H9 (cell line): ENCODE measurements around the gene TMEM132D. TPM values are rescaled to one million over a fixed set of nuclear protein-coding genes. Genes with fewer than 3 reads are reported as not detected.

Experiments
- DNase-seq: peaks from one replicate; pipeline ENCODE4 v3.0.0-alpha.2; 2017
- H2AFZ ChIP-seq: one replicate; pipeline ENCODE4 v1.6.1; 2013; ENCODE audit warnings: mild to moderate bottlenecking, low read length, control low read depth, moderate library complexity
- H2AK5ac ChIP-seq: 2 replicates; pipeline ENCODE4 v1.6.1; 2013; ENCODE audit warnings: low read length, control low read depth, mixed read lengths; ENCODE audit not compliant: insufficient read length
- H2BK120ac ChIP-seq: one replicate; pipeline ENCODE4 v1.6.1; 2013; ENCODE audit warnings: low read depth, mild to moderate bottlenecking, low read length, control low read depth, inconsistent platforms; ENCODE audit not compliant: poor library complexity, severe bottlenecking
- H2BK12ac ChIP-seq: 2 replicates; pipeline ENCODE4 v1.6.1; 2013; ENCODE audit warnings: low read length, control low read depth, mixed read lengths, low read depth; ENCODE audit not compliant: insufficient read length
- H2BK15ac ChIP-seq: 2 replicates; pipeline ENCODE4 v1.6.1; 2013; ENCODE audit warnings: low read depth, low read length, control low read depth
- H2BK20ac ChIP-seq: one replicate; pipeline ENCODE4 v1.6.1; 2013; ENCODE audit warnings: low read depth, mild to moderate bottlenecking, low read length, control low read depth, inconsistent platforms; ENCODE audit not compliant: poor library complexity, severe bottlenecking
- H2BK5ac ChIP-seq: 2 replicates; pipeline ENCODE4 v1.6.1; 2013; ENCODE audit warnings: low read length, control low read depth, mixed read lengths; ENCODE audit not compliant: insufficient read length
- H3K14ac ChIP-seq: 2 replicates; pipeline ENCODE4 v1.6.1; 2013; ENCODE audit warnings: low read length, control low read depth; ENCODE audit not compliant: insufficient read depth
- H3K18ac ChIP-seq: 2 replicates; pipeline ENCODE4 v1.6.1; 2013; ENCODE audit warnings: low read depth, mild to moderate bottlenecking, mixed read lengths, low read length, control low read depth; ENCODE audit not compliant: insufficient read length
- H3K23ac ChIP-seq: 2 replicates; pipeline ENCODE4 v1.6.1; 2013; ENCODE audit warnings: low read length, control low read depth, mixed read lengths, low read depth; ENCODE audit not compliant: insufficient read length
- H3K23me2 ChIP-seq: 2 replicates; pipeline ENCODE4 v1.6.1; 2013; ENCODE audit warnings: low read depth, mild to moderate bottlenecking, mixed read lengths, low read length, control low read depth; ENCODE audit not compliant: insufficient read length, poor library complexity, severe bottlenecking
- H3K27ac ChIP-seq: 2 replicates; pipeline ENCODE4 v1.5.1; 2013; ENCODE audit warnings: low read length, control low read depth, mixed read lengths, low read depth; ENCODE audit not compliant: insufficient read length
- H3K27me3 ChIP-seq: 2 replicates; pipeline ENCODE4 v1.6.1; 2013; ENCODE audit warnings: low read length, control low read depth, inconsistent platforms; ENCODE audit not compliant: insufficient read depth
- H3K4ac ChIP-seq: 2 replicates; pipeline ENCODE4 v1.6.1; 2013; ENCODE audit warnings: low read depth, mild to moderate bottlenecking, control low read depth, inconsistent platforms, low read length, moderate library complexity
- H3K4me1 ChIP-seq: 2 replicates; pipeline ENCODE4 v1.6.1; 2013; ENCODE audit warnings: low read length, control low read depth, inconsistent platforms; ENCODE audit not compliant: insufficient read depth
- H3K4me2 ChIP-seq: 2 replicates; pipeline ENCODE4 v1.6.1; 2013; ENCODE audit warnings: low read length, control low read depth, mixed read lengths; ENCODE audit not compliant: insufficient read length, insufficient read depth
- H3K56ac ChIP-seq: 2 replicates; pipeline ENCODE4 v1.6.1; 2013; ENCODE audit warnings: low read depth, mild to moderate bottlenecking, mixed read lengths, low read length, control low read depth; ENCODE audit not compliant: insufficient read length
- H3K79me1 ChIP-seq: 2 replicates; pipeline ENCODE4 v1.6.1; 2013; ENCODE audit warnings: low read depth, mild to moderate bottlenecking, moderate library complexity, low read length, control low read depth, inconsistent platforms; ENCODE audit not compliant: insufficient read depth, poor library complexity, severe bottlenecking
- H3K79me2 ChIP-seq: 2 replicates; pipeline ENCODE4 v1.6.1; 2013; ENCODE audit warnings: low read length, control low read depth, inconsistent platforms; ENCODE audit not compliant: insufficient read depth
- H3K9ac ChIP-seq: 2 replicates; pipeline ENCODE4 v1.6.1; 2013; ENCODE audit warnings: low read length, control low read depth, mixed read lengths; ENCODE audit not compliant: insufficient read length; ENCODE audit errors: extremely low read depth
- H3K9me3 ChIP-seq: one replicate; pipeline ENCODE4 v1.6.1; 2013; ENCODE audit warnings: low read depth, low read length, inconsistent platforms; ENCODE audit not compliant: control insufficient read depth
- H3T11ph ChIP-seq: one replicate; pipeline ENCODE4 v1.6.1; 2013; ENCODE audit warnings: mild to moderate bottlenecking, low read length, control low read depth, inconsistent platforms
- H4K20me1 ChIP-seq: one replicate; pipeline ENCODE4 v1.6.1; 2013; ENCODE audit not compliant: control insufficient read depth, insufficient read length, insufficient read depth
- H4K5ac ChIP-seq: 2 replicates; pipeline ENCODE4 v1.6.1; 2013; ENCODE audit warnings: low read depth, mild to moderate bottlenecking, mixed read lengths, low read length, control low read depth; ENCODE audit not compliant: insufficient read length
- H4K8ac ChIP-seq: replicated peaks from 2 replicates; pipeline ENCODE4 v1.6.1; 2013; ENCODE audit warnings: low read length, control low read depth, mixed read lengths, low read depth; ENCODE audit not compliant: insufficient read length
- H4K91ac ChIP-seq: 2 replicates; pipeline ENCODE4 v1.6.1; 2013; ENCODE audit warnings: low read depth, mild to moderate bottlenecking, moderate library complexity, mixed read lengths, low read length, control low read depth; ENCODE audit not compliant: insufficient read length
- H3K27ac Mint-ChIP-seq, 3 experiments: 2 replicates in 2 of 3; 3 replicates in 1 of 3; pipeline ENCODE4 v1.8.0; 2020 to 2021; ENCODE audit warnings: mixed read lengths in 3 of 3, mild to moderate bottlenecking in 1 of 3, moderate library complexity in 1 of 3
- H3K27me3 Mint-ChIP-seq: 2 replicates; pipeline ENCODE4 v1.8.0; 2021; ENCODE audit warnings: low read depth, mild to moderate bottlenecking, moderate library complexity, mixed read lengths
- H3K36me3 Mint-ChIP-seq, 3 experiments: 2 replicates in 2 of 3; 3 replicates in 1 of 3; pipeline ENCODE4 v1.8.0; 2020 to 2021; ENCODE audit warnings: low read depth in 3 of 3, mixed read lengths in 3 of 3; ENCODE audit not compliant: insufficient read depth in 1 of 3
- H3K4me1 Mint-ChIP-seq, 2 experiments: 2 replicates each; pipeline ENCODE4 v1.8.0; 2020; ENCODE audit warnings: mixed read lengths in 2 of 2
- H3K4me3 Mint-ChIP-seq, 2 experiments: 2 replicates in 1 of 2; 3 replicates in 1 of 2; pipeline ENCODE4 v1.8.0; 2020 to 2021; ENCODE audit warnings: mild to moderate bottlenecking in 2 of 2, mixed read lengths in 2 of 2, moderate library complexity in 1 of 2
- H3K9me3 Mint-ChIP-seq, 2 experiments: 2 replicates in 1 of 2; 3 replicates in 1 of 2; pipeline ENCODE4 v1.8.0; 2020; ENCODE audit warnings: mild to moderate bottlenecking in 2 of 2, mixed read lengths in 2 of 2, moderate library complexity in 1 of 2
- WGBS: extraction: QIAGEN DNeasy Blood & Tissue Kit; methylation state at CpG from one replicate; pipeline ENCODE4 v1.1.7; 2013; ENCODE audit warnings: missing lambda C conversion rate, low lambda C conversion rate, mixed read lengths; ENCODE audit not compliant: insufficient read length; ENCODE audit errors: extremely low coverage; 5-methylcytosine and 5-hydroxymethylcytosine counted together
- total RNA-seq: library from RNA; stranded (reverse); gene quantifications from 2 replicates; pipeline ENCODE4 v1.2.1, GENCODE V29; 2021
- TF ChIP-seq, protein P1 (sequence below): fragments of 200-600 bp; sonication (generic); conservative IDR thresholded peaks from 3 replicates; pipeline ENCODE4 v1.8.0; 2021; ENCODE audit warnings: antibody characterized with exemption, mild to moderate bottlenecking

TMEM132D gene
- total RNA-seq, 1 experiment from 2014 or later = 6.1 TPM

GRCh38 chr12:129614221-129614885, 289.5 kb downstream of the TMEM132D start:
- H2BK5ac ChIP-seq = no peak overlapping the region
- no peak overlapping the region for H3K4me2 ChIP-seq
- no peak overlapping the region for H2AFZ ChIP-seq
- TF ChIP-seq, protein P1, sequence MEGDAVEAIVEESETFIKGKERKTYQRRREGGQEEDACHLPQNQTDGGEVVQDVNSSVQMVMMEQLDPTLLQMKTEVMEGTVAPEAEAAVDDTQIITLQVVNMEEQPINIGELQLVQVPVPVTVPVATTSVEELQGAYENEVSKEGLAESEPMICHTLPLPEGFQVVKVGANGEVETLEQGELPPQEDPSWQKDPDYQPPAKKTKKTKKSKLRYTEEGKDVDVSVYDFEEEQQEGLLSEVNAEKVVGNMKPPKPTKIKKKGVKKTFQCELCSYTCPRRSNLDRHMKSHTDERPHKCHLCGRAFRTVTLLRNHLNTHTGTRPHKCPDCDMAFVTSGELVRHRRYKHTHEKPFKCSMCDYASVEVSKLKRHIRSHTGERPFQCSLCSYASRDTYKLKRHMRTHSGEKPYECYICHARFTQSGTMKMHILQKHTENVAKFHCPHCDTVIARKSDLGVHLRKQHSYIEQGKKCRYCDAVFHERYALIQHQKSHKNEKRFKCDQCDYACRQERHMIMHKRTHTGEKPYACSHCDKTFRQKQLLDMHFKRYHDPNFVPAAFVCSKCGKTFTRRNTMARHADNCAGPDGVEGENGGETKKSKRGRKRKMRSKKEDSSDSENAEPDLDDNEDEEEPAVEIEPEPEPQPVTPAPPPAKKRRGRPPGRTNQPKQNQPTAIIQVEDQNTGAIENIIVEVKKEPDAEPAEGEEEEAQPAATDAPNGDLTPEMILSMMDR = no peak
- no peak overlapping the region for H3K4me3 Mint-ChIP-seq
- no peak overlapping the region for H2BK120ac ChIP-seq
- no peak overlapping the region for H3K27ac ChIP-seq
- H4K91ac ChIP-seq = no peak overlapping the region
- no peak overlapping the region for H2BK15ac ChIP-seq
- no peak overlapping the region for H3K18ac ChIP-seq
- peaks cover 4 to 8% of the 10 kb centered on the region in 2 experiments; a peak in 3 of 5 replicates for H3K9me3 Mint-ChIP-seq
- H3K79me1 ChIP-seq = no peaks in the 10 kb centered on the region
- H3K27me3 Mint-ChIP-seq = no peaks in the 10 kb centered on the region
- H4K8ac ChIP-seq = no peak overlapping the region
- no peak overlapping the region for H4K5ac ChIP-seq
- no peak overlapping the region for H2BK20ac ChIP-seq
- no CpG with 5 or more reads among the region's 9 CpGs for WGBS
- no peak overlapping the region for H3K56ac ChIP-seq
- H4K20me1 ChIP-seq = no peaks in the 10 kb centered on the region
- H3K27ac Mint-ChIP-seq = no peak overlapping the region
- peaks cover 16 to 22% of the 10 kb centered on the region in 2 experiments for H3K4me1 Mint-ChIP-seq
- H2AK5ac ChIP-seq = no peak overlapping the region
- H3T11ph ChIP-seq = no peak overlapping the region
- H3K9ac ChIP-seq = no peak overlapping the region
- no peak overlapping the region for H2BK12ac ChIP-seq
- H3K27me3 ChIP-seq = no peaks in the 10 kb centered on the region
- H3K79me2 ChIP-seq = no peaks in the 10 kb centered on the region
- peaks cover 4% of the 10 kb centered on the region; the same call in 1 of the 2 replicates for H3K4me1 ChIP-seq
- H3K14ac ChIP-seq = no peak overlapping the region
- H3K23me2 ChIP-seq = no peaks in the 10 kb centered on the region
- H3K36me3 Mint-ChIP-seq = peaks cover 15 to 19% (median 16%) of the 10 kb centered on the region in 3 experiments; a peak in 6 of 7 replicates
- no peak overlapping the region for H3K4ac ChIP-seq
- no peak overlapping the region for H3K23ac ChIP-seq
- no peaks in the 10 kb centered on the region for H3K9me3 ChIP-seq
- DNase-seq = no peak
